ENCODE data around the gene BAIAP2L2.

BAIAP2L2 gene

DNA sequence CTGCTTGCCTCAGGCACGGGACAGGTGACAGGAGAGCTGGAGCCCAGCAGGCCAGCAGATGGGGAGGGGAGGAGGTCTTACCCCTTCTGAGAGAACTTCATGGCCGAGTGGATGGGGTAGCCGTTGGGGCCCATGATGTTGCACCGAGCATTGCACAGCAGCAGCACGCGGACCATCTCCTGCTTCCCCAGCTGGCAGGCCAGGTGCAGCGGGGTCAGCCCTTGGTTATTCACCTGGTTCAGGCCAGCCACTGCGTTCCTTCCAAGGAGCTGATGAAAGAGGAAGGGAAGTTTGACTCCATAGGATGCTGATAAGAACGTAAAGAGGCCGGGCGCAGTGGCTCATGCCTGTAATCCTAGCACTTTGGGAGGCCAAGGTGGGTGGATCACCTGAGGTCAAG is 29.4 kb upstream of the BAIAP2L2 start:
- Histone ChIP-seq H3K4me2 (ENCODE audit: low read length) (no peak overlapping the region), H2AFZ (no peak overlapping the region), H3K27me3 (ENCODE audit: control insufficient read depth, insufficient read depth, low read length) (no peaks in the 10 kb centered on the region), H3K79me2 (no peaks in the 10 kb centered on the region), H3K36me3 (ENCODE audit: control insufficient read depth, insufficient read depth, low read length) (no peaks in the 10 kb centered on the region), H3K4me1 (no peaks in the 10 kb centered on the region), H3K4me3 (ENCODE audit: low read depth, low read length) (no peak overlapping the region), H3K9me3 (ENCODE audit: control insufficient read depth, low read length) (no peaks in the 10 kb centered on the region), H3K27ac (no peak overlapping the region), H3K9ac (no peak overlapping the region)
- TF ChIP-seq, protein P1, sequence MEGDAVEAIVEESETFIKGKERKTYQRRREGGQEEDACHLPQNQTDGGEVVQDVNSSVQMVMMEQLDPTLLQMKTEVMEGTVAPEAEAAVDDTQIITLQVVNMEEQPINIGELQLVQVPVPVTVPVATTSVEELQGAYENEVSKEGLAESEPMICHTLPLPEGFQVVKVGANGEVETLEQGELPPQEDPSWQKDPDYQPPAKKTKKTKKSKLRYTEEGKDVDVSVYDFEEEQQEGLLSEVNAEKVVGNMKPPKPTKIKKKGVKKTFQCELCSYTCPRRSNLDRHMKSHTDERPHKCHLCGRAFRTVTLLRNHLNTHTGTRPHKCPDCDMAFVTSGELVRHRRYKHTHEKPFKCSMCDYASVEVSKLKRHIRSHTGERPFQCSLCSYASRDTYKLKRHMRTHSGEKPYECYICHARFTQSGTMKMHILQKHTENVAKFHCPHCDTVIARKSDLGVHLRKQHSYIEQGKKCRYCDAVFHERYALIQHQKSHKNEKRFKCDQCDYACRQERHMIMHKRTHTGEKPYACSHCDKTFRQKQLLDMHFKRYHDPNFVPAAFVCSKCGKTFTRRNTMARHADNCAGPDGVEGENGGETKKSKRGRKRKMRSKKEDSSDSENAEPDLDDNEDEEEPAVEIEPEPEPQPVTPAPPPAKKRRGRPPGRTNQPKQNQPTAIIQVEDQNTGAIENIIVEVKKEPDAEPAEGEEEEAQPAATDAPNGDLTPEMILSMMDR (IDR thresholded peaks at IDR 0.05) = no peak

DNA sequence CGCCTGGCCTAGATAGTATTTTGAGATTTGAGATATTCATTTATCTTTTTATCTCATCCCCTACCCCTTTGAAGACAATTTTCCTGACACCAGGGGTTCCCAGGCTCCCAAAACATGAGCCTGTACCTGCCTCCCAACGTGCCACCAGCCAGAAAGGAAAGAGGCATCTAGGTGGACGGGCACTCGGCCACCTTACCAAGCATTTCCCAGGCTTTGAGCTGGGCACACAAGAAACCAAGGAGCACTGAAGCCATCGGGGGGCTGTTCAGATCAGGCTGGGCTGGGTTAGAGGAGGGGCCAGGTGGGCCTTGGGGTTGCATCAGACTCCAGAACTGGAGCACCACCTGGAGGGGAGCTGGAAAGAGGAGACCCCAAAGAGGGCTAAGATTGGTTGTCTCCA is 28.5 kb upstream of the BAIAP2L2 start:
- Histone ChIP-seq H3K27ac (no peak overlapping the region), H3K9ac (no peak overlapping the region), H3K4me3 (ENCODE audit: low read depth, low read length) (no peak overlapping the region), H2AFZ (no peak overlapping the region), H3K79me2 (no peaks in the 10 kb centered on the region), H3K4me1 (no peaks in the 10 kb centered on the region), H3K9me3 (ENCODE audit: control insufficient read depth, low read length) (no peaks in the 10 kb centered on the region), H3K27me3 (ENCODE audit: control insufficient read depth, insufficient read depth, low read length) (no peaks in the 10 kb centered on the region), H3K36me3 (ENCODE audit: control insufficient read depth, insufficient read depth, low read length) (no peaks in the 10 kb centered on the region), H3K4me2 (ENCODE audit: low read length) (no peak overlapping the region)
- TF ChIP-seq, protein P1 (IDR thresholded peaks at IDR 0.05) = no peak

DNA sequence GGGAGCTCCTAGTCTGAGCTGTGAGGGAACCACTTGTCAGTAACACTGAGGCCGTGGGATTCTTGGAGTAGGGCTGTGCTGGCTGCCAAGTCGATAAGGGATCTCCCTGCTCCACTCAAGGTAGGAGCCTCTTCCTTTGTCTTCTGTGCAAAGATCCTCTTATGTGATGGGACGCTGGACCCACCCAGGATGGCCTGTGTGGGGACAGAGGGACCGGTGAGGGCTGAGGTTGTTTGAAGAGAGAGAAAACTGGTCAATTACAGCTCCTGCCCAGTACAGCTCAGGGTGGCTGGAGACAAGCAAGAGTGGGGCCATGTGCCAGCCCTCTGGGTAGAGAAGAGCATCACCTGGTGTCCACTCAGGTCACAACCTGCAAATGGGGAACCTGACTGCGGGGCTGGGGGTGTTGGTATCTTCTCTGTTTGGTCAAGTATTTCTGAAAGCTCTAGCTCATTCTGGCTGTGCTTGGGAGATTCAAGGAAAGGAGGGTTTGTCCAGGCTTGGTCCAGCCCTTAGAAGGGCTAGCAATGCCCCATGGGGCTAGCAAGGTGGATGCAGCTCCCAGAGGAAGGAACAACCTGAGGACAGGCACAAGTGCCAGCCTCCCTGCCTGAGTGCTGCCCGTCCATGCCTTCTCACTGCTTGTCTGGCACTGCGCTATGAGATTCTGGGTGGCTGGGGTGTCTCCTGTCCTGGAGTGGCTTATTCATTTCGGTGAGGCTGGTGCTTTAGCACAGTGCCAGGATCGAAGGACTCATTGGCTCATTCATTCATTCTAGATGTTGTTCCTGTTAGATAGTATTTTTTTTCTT is 27.6 kb upstream of the BAIAP2L2 start:
- TF ChIP-seq, protein P1 (IDR thresholded peaks at IDR 0.05) = no peak
- Histone ChIP-seq H3K27ac (no peak overlapping the region), H3K36me3 (ENCODE audit: control insufficient read depth, insufficient read depth, low read length) (no peaks in the 10 kb centered on the region), H3K79me2 (no peaks in the 10 kb centered on the region), H3K27me3 (ENCODE audit: control insufficient read depth, insufficient read depth, low read length) (no peaks in the 10 kb centered on the region), H3K9ac (no peak overlapping the region), H2AFZ (no peak overlapping the region), H3K4me3 (ENCODE audit: low read depth, low read length) (no peak overlapping the region), H3K4me1 (no peaks in the 10 kb centered on the region), H3K4me2 (ENCODE audit: low read length) (no peak overlapping the region), H3K9me3 (ENCODE audit: control insufficient read depth, low read length) (no peaks in the 10 kb centered on the region)

DNA sequence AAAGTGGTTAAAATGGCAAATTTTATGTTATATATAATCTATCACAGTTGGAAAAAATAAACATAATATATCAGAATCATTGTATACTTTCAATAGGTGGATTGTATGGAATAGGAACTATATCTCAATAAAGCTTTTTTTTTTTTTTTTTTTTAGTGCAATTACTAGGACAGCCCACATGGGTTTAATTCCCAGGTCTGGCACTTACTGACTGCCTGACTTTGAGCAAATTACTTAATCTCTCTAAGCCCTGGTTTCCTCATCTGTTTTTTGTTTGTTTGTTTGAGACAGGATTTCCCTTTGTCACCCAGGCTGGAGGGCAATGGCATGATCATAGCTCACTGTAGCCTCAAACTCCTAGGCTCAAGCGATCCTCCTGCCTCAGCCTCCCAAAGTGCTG is 26.1 kb upstream of the BAIAP2L2 start:
- H3K9ac ChIP-seq = no peak overlapping the region
- H3K4me2 ChIP-seq (ENCODE audit: low read length) = no peak overlapping the region
- H3K4me3 ChIP-seq (ENCODE audit: low read depth, low read length) = no peak overlapping the region
- no peaks in the 10 kb centered on the region for H3K4me1 ChIP-seq
- H2AFZ ChIP-seq = no peak overlapping the region
- H3K9me3 ChIP-seq (ENCODE audit: control insufficient read depth, low read length) = no peaks in the 10 kb centered on the region
- H3K27me3 ChIP-seq (ENCODE audit: control insufficient read depth, insufficient read depth, low read length) = no peaks in the 10 kb centered on the region
- no peaks in the 10 kb centered on the region for H3K36me3 ChIP-seq (ENCODE audit: control insufficient read depth, insufficient read depth, low read length)
- no peaks in the 10 kb centered on the region for H3K79me2 ChIP-seq
- H3K27ac ChIP-seq = no peak overlapping the region
- TF ChIP-seq, protein P1 (IDR thresholded peaks at IDR 0.05) = no peak

All from parathyroid adenoma (tissue), 2 donors.